ENCODE data around the gene NOG. TPM values are rescaled to one million over a fixed set of nuclear protein-coding genes. Genes with fewer than 3 reads are reported as not detected.

Gene NOG
- total RNA-seq, 1 experiment from 2014 or later = 0.25 TPM

DNA sequence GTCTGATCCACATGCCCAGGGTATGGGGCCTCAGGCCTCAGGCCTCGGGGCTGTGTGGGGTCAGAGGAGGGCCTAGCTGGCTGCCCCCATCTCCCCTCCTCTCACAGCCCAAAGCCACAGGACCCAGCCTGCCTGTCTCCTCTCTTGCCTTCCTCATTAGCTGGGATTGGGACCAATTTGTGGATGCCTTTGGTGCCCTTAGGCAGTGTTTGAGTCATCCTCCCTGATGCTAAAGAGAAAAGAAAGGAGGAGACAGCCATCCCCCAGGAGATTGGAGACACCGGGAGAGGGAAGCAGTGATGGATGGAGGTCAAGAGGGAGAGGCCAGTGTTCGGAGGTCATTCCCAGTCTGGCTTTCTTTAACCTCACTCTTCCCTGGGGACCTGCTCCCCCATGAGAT, 23.3 kb upstream of the NOG start:
- TF ChIP-seq EZH2 (IDR thresholded peaks at IDR 0.05) = no peak
- TF ChIP-seq SIN3A (IDR thresholded peaks at IDR 0.05; ENCODE audit: low read depth) = no peak
- no peak for TF ChIP-seq EGR1 (IDR thresholded peaks at IDR 0.05; ENCODE audit: low read depth)
- TF ChIP-seq SRF (IDR thresholded peaks at IDR 0.05; ENCODE audit: low read depth) = no peak
- H3K9ac ChIP-seq (ENCODE audit: low read length) = no peak overlapping the region
- H2AFZ ChIP-seq (ENCODE audit: low read depth, low read length, poor library complexity, severe bottlenecking) = no peak overlapping the region
- no peaks in the 10 kb centered on the region for H3K9me3 ChIP-seq (ENCODE audit: control insufficient read depth in 1 of 2, insufficient read depth in 1 of 2, low read depth in 1 of 2, low read length in 2 of 2)
- ATAC-seq = no peak
- H3K4me2 ChIP-seq (ENCODE audit: low read length) = no peak overlapping the region
- ChIA-PET POLR2A (no interaction called here), CTCF (no interaction called here), RAD21 (ENCODE audit: low non-redundant PET in 1 of 2, low total read pairs in 2 of 2, uncharacterized antibody in 2 of 2, unreplicated experiment in 2 of 2) (no interaction called here)
- no peaks in the 10 kb centered on the region for H3K9me2 ChIP-seq (ENCODE audit: insufficient read depth)
- H4K20me1 ChIP-seq (ENCODE audit: insufficient read depth) = no peaks in the 10 kb centered on the region
- no peak overlapping the region for H3K4me3 ChIP-seq (replicated peaks in 1 of 2; ENCODE audit: low read depth in 1 of 2, low read length in 2 of 2)
- BruUV-seq (replicated peaks) = no TSS peak
- peaks cover 23% of the 10 kb centered on the region for H3K27me3 ChIP-seq (ENCODE audit: insufficient read depth, low read length)
- intact Hi-C loops (cut with micrococcal nuclease) = no loop called here
- H3K4me1 ChIP-seq (ENCODE audit: control insufficient read depth in 1 of 2, insufficient read depth in 2 of 2, low read length in 2 of 2) = no peaks in the 10 kb centered on the region
- no peak overlapping the region for H3K27ac ChIP-seq (ENCODE audit: low read depth, low read length)
- no peak for DNase-seq (ENCODE audit: low read depth, low spot score)
- no peaks in the 10 kb centered on the region for H3K36me3 ChIP-seq (ENCODE audit: control insufficient read depth in 1 of 2, insufficient read depth in 2 of 2, low read length in 2 of 2)
- H3K79me2 ChIP-seq (ENCODE audit: insufficient read depth, low read length) = no peaks in the 10 kb centered on the region

DNA sequence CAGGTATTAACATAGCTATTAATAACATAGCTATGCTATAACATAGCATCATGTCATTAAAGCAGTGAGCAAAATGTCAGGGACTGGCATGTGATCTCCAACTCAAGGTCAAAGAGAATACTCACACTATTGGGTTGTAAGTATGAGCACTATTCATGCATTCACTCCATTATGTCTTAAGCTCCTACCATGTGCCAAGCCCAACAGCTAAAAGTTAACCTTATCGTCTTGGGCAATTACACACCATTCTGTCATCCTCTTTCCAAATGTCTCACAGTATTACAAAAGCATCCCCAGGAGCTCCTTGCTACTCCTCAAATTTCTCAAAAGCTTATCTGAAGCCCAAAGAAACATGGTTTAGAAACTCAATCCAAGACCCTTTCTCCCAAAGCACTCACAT, 22.0 kb upstream of the NOG start:
- Histone ChIP-seq H3K4me3 (replicated peaks in 1 of 2; ENCODE audit: low read depth in 1 of 2, low read length in 2 of 2) (no peak overlapping the region), H4K20me1 (ENCODE audit: insufficient read depth) (no peaks in the 10 kb centered on the region), H3K9ac (ENCODE audit: low read length) (no peak overlapping the region), H3K27me3 (ENCODE audit: insufficient read depth, low read length) (peaks cover 23% of the 10 kb centered on the region), H3K9me3 (ENCODE audit: control insufficient read depth in 1 of 2, insufficient read depth in 1 of 2, low read depth in 1 of 2, low read length in 2 of 2) (no peaks in the 10 kb centered on the region), H3K4me2 (ENCODE audit: low read length) (no peak overlapping the region), H3K4me1 (ENCODE audit: control insufficient read depth in 1 of 2, insufficient read depth in 2 of 2, low read length in 2 of 2) (no peaks in the 10 kb centered on the region), H2AFZ (ENCODE audit: low read depth, low read length, poor library complexity, severe bottlenecking) (no peak overlapping the region), H3K79me2 (ENCODE audit: insufficient read depth, low read length) (no peaks in the 10 kb centered on the region), H3K9me2 (ENCODE audit: insufficient read depth) (no peaks in the 10 kb centered on the region), H3K27ac (ENCODE audit: low read depth, low read length) (no peak overlapping the region), H3K36me3 (ENCODE audit: control insufficient read depth in 1 of 2, insufficient read depth in 2 of 2, low read length in 2 of 2) (no peaks in the 10 kb centered on the region)
- RAD21 ChIA-PET (ENCODE audit: low non-redundant PET in 1 of 2, low total read pairs in 2 of 2, uncharacterized antibody in 2 of 2, unreplicated experiment in 2 of 2) = no interaction called here
- intact Hi-C loops (cut with micrococcal nuclease) = no loop called here
- DNase-seq (ENCODE audit: low read depth, low spot score) (no peak), ATAC-seq (no peak)
- TF ChIP-seq SP1 (IDR thresholded peaks at IDR 0.05; ENCODE audit: low read depth) (no peak), POLR2AphosphoS5 (IDR thresholded peaks at IDR 0.05; ENCODE audit: low read depth, low read length) (no peak), ZNF274 (IDR thresholded peaks at IDR 0.05; ENCODE audit: low read depth, low read length) (no peak), FOSL1 (IDR thresholded peaks at IDR 0.05; ENCODE audit: low read depth) (no peak), SRF (IDR thresholded peaks at IDR 0.05; ENCODE audit: low read depth) (no peak), JUND (IDR thresholded peaks at IDR 0.05) (no peak), CEBPB (IDR thresholded peaks at IDR 0.05; ENCODE audit: low read depth) (no peak), EGR1 (IDR thresholded peaks at IDR 0.05; ENCODE audit: low read depth) (no peak), YY1 (IDR thresholded peaks at IDR 0.05; ENCODE audit: extremely low read depth, insufficient replicate concordance, low read depth, low read length) (no peak)
- TF ChIP-seq, protein P1, sequence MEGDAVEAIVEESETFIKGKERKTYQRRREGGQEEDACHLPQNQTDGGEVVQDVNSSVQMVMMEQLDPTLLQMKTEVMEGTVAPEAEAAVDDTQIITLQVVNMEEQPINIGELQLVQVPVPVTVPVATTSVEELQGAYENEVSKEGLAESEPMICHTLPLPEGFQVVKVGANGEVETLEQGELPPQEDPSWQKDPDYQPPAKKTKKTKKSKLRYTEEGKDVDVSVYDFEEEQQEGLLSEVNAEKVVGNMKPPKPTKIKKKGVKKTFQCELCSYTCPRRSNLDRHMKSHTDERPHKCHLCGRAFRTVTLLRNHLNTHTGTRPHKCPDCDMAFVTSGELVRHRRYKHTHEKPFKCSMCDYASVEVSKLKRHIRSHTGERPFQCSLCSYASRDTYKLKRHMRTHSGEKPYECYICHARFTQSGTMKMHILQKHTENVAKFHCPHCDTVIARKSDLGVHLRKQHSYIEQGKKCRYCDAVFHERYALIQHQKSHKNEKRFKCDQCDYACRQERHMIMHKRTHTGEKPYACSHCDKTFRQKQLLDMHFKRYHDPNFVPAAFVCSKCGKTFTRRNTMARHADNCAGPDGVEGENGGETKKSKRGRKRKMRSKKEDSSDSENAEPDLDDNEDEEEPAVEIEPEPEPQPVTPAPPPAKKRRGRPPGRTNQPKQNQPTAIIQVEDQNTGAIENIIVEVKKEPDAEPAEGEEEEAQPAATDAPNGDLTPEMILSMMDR (IDR thresholded peaks at IDR 0.05 in 2 of 3, conservative IDR thresholded peaks at IDR 0.05 in 1 of 3; ENCODE audit: borderline replicate concordance in 1 of 3, insufficient read depth in 1 of 3, low read depth in 2 of 3, low read length in 2 of 3) = no peak
- TF ChIP-seq, protein P2, sequence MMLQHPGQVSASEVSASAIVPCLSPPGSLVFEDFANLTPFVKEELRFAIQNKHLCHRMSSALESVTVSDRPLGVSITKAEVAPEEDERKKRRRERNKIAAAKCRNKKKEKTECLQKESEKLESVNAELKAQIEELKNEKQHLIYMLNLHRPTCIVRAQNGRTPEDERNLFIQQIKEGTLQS (IDR thresholded peaks at IDR 0.05) = no peak
- TF ChIP-seq, protein P3, sequence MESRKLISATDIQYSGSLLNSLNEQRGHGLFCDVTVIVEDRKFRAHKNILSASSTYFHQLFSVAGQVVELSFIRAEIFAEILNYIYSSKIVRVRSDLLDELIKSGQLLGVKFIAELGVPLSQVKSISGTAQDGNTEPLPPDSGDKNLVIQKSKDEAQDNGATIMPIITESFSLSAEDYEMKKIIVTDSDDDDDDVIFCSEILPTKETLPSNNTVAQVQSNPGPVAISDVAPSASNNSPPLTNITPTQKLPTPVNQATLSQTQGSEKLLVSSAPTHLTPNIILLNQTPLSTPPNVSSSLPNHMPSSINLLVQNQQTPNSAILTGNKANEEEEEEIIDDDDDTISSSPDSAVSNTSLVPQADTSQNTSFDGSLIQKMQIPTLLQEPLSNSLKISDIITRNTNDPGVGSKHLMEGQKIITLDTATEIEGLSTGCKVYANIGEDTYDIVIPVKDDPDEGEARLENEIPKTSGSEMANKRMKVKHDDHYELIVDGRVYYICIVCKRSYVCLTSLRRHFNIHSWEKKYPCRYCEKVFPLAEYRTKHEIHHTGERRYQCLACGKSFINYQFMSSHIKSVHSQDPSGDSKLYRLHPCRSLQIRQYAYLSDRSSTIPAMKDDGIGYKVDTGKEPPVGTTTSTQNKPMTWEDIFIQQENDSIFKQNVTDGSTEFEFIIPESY (IDR thresholded peaks at IDR 0.05; ENCODE audit: extremely low read depth, insufficient replicate concordance, low read length) = no peak
- POLR2A ChIA-PET = no interaction called here
- no TSS peak for BruUV-seq (replicated peaks)
- CTCF ChIA-PET = interaction anchor here (0.9 to 1.2 kb wide), 3 partner anchors 21 to 144 kb away, joined by 3 to 6 read pairs (median 5); no protein-coding TSS in a partner anchor
